NCI-H2029 (cell line): ENCODE results near the gene MAGOH.

Experiments
- DNase-seq: peaks from one replicate; lab custom pipeline; 2025; lab: John Stamatoyannopoulos, UW

The MAGOH gene

GRCh38 chr1:53270873-53271272 is 32.6 kb upstream of the MAGOH start:
- DNase-seq, result no peak

DNA sequence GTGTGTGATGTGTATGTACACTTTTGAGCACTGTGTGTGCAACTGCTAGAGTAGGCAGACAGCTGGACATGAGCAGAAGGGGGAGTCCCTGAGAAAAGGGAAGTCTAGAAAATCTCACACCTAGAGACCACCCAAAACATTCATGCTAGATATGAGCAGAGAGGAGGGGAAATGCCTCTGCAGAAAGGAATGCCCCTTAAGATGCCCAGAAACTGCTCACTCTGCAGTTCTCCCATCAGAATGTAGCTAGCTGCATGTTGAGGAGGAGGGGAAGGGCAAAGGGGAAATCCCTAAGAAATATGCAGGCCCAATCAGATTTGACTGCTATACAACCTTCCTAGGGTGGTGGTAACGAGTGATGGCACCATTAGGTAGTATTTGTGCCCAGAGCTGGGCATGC is 31.8 kb upstream of the MAGOH start:
- no peak for DNase-seq

DNA sequence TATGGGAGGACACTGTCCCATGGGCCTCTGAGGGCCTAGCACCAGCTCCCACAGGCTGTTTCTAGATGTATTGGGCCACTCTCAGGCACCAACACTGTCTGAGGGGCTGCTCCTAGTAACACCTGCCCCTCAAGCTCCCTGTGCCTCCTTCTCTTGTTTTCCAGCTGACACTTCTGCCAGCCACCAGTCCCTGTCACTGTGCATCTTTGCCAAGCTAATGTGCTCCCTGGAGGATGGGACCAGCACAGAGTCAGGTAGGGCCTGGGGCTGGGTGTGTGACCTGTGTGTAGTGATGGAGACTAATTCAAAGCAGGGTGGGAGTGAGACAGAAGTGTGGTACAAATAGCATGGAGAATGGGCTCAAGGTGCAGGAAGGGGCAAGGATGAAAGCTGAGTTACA is 29.4 kb upstream of the MAGOH start:
- no peak for DNase-seq

DNA sequence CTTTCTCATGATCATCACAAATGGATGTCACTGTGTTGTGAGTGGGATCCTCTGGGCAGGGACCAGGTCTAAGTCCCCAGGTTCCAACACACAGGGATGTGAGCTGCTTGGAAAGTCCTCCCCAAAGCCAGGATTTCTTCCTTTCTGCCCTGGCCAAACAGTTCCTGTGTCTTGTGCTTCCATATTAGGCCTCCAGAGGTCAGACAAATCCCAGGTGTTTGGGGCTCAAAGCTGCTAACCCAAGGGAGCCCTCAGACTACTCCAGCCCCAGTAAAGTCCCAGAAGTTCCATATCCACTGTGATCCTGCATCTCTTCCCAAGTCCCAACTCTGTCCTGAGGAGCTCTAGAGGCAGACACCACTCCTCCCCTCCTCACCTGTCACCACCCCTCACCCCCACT is 27.7 kb upstream of the MAGOH start:
- no peak for DNase-seq

DNA sequence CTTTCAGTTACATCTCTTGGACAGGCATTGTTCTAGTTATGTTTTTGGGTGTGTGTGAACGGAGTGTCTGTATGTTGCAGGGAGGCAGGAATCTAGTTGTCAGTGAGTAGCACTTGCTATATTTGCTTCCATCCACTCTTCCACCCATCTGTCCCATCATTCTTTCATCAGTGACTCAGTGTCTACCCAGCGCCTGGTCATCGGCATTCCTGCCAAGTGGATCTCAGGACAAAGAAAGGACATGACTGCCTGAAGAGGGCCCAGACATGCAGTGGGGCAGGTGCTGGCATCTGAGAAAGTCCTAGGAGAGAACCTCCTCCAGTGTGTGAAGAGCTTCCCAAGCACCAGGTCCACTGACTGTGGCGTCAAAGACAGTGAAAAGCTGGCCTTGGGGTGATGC is 27.3 kb upstream of the MAGOH start:
- DNase-seq, result no peak

DNA sequence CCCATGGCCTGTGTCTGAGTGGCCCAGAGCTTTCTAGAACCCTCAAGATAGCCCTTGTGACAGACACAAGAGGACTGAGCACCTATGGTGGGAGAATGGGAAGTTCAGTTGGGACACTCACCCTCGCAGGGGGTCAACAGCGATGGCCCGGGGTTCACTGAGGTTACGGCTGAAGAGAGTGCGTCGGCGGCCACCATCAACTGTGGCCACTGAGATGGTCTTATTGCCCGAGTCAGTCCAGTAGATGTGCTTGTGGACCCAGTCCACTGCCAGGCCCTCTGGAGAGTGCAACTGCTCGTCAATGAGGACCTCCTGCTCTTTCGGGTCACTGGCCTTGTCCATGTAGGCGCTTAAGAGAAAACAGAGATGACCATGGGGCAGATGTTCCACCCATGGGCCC is 25.7 kb upstream of the MAGOH start:
- DNase-seq, result no peak

- DNase-seq, result no peak
These were observed 23.7 kb upstream of the MAGOH start for GRCh38 chr1:53262000-53262399.

DNA sequence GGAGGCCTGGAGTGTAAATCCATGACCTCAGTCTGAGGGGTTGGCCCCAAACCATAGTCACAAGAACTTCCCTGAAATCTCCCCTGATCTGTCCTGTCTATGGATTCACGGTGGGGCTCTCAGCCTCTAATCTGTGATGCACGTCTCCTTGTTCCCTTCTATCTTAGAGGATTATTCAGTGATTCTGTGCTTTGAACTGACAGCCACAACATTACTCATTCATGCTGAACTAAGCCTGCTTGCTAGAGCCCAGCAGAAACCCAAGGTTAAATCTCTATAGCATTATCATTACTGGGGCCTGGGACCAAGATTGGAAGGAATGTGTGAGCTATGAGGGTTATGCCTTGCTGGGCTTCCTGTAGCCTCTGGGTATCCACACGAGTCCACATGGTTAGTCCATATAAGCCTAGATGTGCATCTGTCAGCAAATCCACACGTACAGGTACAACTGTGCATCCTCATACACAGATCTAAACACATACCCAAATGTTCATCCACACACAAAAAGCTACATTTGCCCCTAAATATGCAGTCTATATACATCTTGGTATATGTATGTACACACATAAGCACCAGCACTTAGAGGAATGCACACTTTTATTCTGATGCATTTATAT is 22.4 kb upstream of the MAGOH start:
- no peak for DNase-seq

DNA sequence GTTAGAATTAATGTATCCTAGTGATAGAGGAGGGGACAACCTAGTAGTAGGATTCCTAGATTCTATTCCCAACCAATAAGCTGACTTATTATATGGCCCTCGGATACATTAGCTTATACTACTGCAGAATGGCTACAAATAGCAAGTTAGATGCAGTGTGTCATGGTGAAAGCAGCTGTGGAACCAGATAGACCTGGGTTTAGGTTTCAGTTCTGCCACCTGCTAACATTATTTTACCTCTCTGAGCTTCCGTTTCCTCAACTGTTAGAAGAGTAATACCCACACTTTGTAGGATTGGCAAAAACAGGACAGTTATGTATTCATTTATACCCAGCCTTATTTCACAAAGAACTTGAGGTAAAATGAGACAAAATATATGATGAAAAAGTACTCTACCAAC is 21.6 kb upstream of the MAGOH start:
- no peak for DNase-seq

DNA sequence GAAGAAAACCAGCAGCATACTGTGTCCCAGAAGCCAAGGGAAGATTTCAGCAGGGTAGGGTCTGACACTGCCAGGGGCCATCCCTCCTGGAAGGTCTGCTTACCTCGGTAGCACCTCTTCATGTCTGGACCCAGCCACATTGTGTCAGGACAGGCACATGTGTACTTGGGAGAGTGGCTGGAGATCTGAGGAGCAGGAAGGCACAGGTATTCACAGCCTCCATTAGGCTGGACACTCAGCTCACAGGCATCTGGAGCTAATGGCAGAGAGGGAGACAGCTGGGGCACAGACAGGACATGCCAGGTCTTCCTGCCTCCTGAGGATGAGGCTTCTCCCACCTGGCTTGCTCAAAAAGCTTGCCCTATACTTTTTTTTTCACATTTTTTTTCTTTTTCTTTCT is 19.9 kb upstream of the MAGOH start:
- DNase-seq, result no peak

GRCh38 chr1:53257454-53258081 is 19.2 kb upstream of the MAGOH start:
- DNase-seq, result no peak

- no peak for DNase-seq
These were observed 18.5 kb upstream of the MAGOH start for GRCh38 chr1:53256511-53257453.

DNA sequence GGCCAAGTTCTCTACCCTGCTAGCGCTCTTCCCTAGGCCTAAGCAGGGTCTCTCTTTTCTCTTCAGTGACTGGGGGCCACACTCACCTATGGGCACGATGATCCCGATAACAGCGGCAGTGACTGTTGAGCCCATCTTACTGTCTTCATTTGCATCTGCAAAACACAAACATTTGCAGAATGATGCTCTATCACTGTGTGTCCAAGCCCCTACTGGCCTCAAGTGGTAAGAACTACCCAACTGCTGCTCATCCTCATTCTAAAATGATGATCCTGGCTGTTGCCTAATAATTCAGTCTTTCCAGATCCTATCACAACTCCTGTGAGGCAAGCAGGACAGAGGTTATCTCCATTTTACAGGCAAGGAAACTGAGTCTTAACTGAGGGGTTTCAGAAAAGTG is 16.7 kb upstream of the MAGOH start:
- DNase-seq, result no peak

GRCh38 chr1:53254011-53254640 is 15.8 kb upstream of the MAGOH start:
- no peak for DNase-seq

- no peak for DNase-seq
These were observed 12.0 kb upstream of the MAGOH start for GRCh38 chr1:53250325-53250724.

GRCh38 chr1:53249706-53250105 is 11.4 kb upstream of the MAGOH start:
- DNase-seq, result no peak

DNA sequence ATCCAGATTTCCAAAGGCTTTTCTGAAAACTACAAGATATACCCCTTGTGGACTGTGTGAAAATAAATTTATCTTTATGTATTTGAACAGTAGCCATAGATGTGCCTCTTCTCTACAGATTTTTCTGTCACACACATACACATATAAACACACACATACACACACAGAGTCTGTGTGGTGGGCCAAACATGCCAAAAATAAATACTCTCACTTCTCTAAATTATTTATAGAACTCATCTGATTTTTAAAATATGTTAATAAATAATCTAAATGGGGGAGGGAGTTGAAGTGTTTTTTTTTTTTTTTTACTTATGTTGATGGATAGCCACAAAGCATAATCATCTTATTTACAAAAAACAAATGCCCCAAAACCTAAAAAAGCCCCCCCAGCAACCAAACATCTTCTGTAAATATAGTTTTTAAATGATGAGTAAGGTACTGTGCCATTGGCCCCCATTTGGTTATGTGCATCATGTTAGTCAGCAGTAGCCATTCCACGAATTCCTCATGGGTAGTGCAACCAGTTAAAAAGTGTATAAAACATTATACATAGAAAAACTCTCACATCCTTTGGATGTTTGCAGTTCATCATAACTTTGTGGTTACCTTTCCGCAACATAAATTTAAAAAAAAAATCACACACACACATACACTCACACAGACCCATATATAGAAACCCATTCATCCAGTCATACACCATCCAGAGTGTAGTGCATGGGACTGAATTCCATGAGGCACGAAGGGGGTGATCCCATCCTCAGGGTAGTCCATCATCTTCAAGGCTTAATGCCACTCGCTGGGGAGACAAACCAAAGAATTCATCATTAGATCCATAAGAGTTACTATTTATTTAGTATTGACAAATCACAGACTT is 8.2 kb upstream of the MAGOH start:
- DNase-seq, result no peak

DNA sequence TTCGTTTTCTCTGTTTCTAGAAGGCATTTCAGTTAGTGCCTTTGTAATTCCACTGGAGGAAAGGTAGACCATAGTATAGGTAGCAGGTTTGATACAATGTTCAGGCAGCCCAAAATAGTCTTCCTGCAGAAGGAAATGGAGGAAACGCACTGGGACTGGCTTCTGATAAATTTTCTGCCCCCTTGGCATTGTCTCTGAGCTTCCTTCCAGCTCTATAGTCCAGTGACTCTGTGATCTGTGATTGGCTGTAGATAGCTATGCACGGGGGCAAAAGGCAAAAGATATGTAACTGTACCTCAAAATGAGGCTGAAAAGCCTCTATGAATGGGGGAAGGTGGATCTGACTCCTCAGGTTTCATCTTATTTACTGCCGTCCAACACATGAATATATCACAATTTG is 5.8 kb upstream of the MAGOH start:
- no peak for DNase-seq

DNA sequence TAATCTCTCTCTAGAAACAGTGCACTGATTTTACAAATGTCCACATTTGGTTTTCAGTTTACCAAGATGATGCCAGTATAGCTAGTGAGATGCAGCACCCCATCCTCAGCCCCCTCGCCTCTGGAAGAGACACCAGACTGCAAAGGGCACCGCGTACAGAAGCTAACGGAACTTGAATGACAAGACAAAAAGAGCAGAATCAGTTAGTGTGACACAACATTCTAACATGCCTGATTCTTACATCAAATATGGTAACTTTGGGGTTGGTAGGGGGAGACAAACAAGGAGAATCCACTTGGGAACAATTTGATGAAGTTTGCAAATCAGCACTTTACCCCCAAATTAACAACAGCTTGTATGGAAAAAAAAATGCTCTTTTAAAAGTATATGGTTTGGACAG is 4.1 kb upstream of the MAGOH start:
- no peak for DNase-seq

DNA sequence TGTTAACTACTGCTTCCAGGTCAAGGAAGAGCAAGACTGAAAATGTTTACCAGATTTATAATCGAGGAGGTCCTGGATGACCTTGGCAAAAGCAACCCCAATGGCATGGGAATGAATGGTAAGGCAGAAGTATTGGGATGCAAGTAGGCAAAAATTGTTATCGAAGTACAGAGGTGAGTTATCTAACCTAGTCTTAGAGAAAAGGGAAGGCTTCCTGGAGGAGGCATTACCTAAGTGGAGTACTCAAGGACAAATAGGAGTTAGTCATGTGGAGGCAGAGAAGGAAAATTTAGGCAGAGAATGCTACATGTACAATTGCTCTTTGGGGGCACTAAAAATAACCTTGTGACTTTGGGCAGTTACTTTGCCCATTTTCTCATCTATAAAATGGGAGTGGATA is 3.5 kb upstream of the MAGOH start:
- DNase-seq, result no peak

DNA sequence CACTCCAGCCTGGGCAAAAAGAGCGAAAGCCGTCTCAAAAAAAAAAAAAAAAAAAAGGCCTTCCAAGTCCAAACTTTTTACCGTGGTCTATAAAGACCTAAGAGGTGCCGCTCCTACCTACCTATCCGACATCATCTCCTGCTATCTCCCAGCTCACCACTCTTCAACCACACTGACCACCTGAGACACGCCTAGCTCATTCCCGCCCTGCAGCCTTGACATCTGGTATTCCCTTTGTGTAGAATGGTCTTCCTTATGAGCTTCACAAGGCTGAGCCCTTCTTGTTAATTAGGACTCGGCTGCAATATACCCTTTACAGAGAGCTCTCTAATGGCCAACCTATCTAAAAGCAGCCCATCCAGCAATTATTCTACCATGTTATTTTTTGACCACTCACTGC is 680 bp downstream of the MAGOH start:
- no peak for DNase-seq

DNA sequence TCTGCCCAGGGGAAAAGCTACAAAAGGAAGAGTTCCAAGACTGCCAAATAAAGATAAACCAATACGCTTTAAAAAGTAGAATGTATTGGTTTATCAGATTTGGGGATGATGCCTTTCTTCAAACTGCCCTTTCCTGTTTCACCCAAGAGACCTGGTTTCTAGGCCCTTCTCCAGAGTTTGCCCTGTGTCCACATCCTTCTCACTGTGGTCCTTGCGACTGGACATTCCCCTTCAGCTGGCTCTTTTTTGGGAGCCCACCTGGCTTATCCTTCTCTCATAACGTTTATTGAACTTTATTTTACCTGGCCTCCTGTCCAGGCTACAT is 17.4 kb downstream of the MAGOH start:
- no peak for DNase-seq
